CD4-positive, CD25-positive, alpha-beta regulatory T cell (primary cell): ENCODE measurements around the gene SPAG16. TPM values are rescaled to one million over a fixed set of nuclear protein-coding genes. Genes with fewer than 3 reads are reported as not detected.
"Not testable (repeated sequence)": the region's sequence is repeated elsewhere in the genome, so short reads cannot be mapped to it uniquely, and the experiment has no call there.

Experiments used
- ATAC-seq, 2 donors: fragments of 150-1000 bp; cut with Tn5 transposase; one replicate each; pipeline ENCODE4 v1.10.0; 2021; ENCODE audit warnings: low read depth in 2 of 2, moderate number of reproducible peaks in 2 of 2, moderate library complexity in 1 of 2
- DNase-seq, 3 donors: peaks; one replicate each; pipeline versions ENCODE4 v3.0.0 to v3.0.0-alpha.2; 2012 to 2022; ENCODE audit warnings: mixed read lengths in 1 of 3
- H3K27ac ChIP-seq: one replicate; pipeline ENCODE4 v1.7.0; 2013; ENCODE audit warnings: mild to moderate bottlenecking, low read length; ENCODE audit not compliant: insufficient read depth, poor library complexity, severe bottlenecking
- H3K27me3 ChIP-seq: one replicate; pipeline ENCODE4 v1.7.0; 2013; ENCODE audit warnings: low read length; ENCODE audit not compliant: control insufficient read depth, insufficient read depth
- H3K36me3 ChIP-seq: one replicate; pipeline ENCODE4 v1.7.0; 2013; ENCODE audit warnings: mild to moderate bottlenecking, low read length, moderate library complexity; ENCODE audit not compliant: control insufficient read depth, insufficient read depth
- H3K4me1 ChIP-seq: 2 replicates; pipeline ENCODE4 v1.7.0; 2013; ENCODE audit warnings: mild to moderate bottlenecking, low read length; ENCODE audit not compliant: insufficient read depth, control insufficient read depth, poor library complexity, severe bottlenecking
- H3K4me3 ChIP-seq: one replicate; pipeline ENCODE4 v1.7.0; 2013; ENCODE audit warnings: low read depth, mild to moderate bottlenecking, low read length, moderate library complexity
- H3K9me3 ChIP-seq, 2 experiments: 1 replicate in 1 of 2; 2 replicates in 1 of 2; pipeline ENCODE4 v1.7.0; 2013; ENCODE audit warnings: low read length in 2 of 2, mild to moderate bottlenecking in 1 of 2, moderate library complexity in 1 of 2; ENCODE audit not compliant: control insufficient read depth in 2 of 2
- H3K27ac Mint-ChIP-seq, 3 donors: one replicate each; pipeline ENCODE4 v1.8.0; 2020 to 2022; ENCODE audit warnings: mild to moderate bottlenecking in 3 of 3, mixed read lengths in 3 of 3, moderate library complexity in 2 of 3
- H3K27me3 Mint-ChIP-seq: one replicate; pipeline ENCODE4 v1.8.0; 2022; ENCODE audit warnings: mild to moderate bottlenecking, mixed read lengths
- H3K36me3 Mint-ChIP-seq: one replicate; pipeline ENCODE4 v1.8.0; 2020; ENCODE audit warnings: mixed read lengths
- H3K4me1 Mint-ChIP-seq, 4 donors: one replicate each; pipeline ENCODE4 v1.8.0; 2020 to 2022; ENCODE audit warnings: mixed read lengths in 4 of 4, mild to moderate bottlenecking in 1 of 4
- H3K4me3 Mint-ChIP-seq, 4 donors: one replicate each; pipeline ENCODE4 v1.8.0; 2020 to 2022; ENCODE audit warnings: mild to moderate bottlenecking in 4 of 4, mixed read lengths in 4 of 4, moderate library complexity in 3 of 4
- H3K9me3 Mint-ChIP-seq, 7 donors: one replicate each; pipeline ENCODE4 v1.8.0; 2020 to 2022; ENCODE audit warnings: mixed read lengths in 7 of 7, mild to moderate bottlenecking in 3 of 7, moderate library complexity in 2 of 7
- polyA plus RNA-seq, 4 donors: library from polyadenylated mRNA; unstranded; fragments of 300-500 nt; fragmentation: Illumina TruSeq; gene quantifications; one replicate each; pipeline ENCODE4 v1.2.3, GENCODE V29; 2021
- total RNA-seq: library from RNA; stranded (reverse); gene quantifications from one replicate; pipeline ENCODE4 v1.2.3, GENCODE V29; 2022

The SPAG16 gene
- total and polyA plus RNA-seq, 5 donors from 2014 or later, result 7.7 to 21.1 (median 19.4) TPM

- Mint-ChIP-seq H3K4me3 (no peak overlapping the region), H3K27me3 (no peaks in the 10 kb centered on the region), H3K4me1 (peaks cover 0 to 5% (median 0%) of the 10 kb centered on the region in 4 donors), H3K9me3 (peaks cover 0 to 2% (median 0%) of the 10 kb centered on the region in 7 donors), H3K36me3 (no peaks in the 10 kb centered on the region), H3K27ac (no peak overlapping the region)
- no peaks in the 10 kb centered on the region for H3K4me1 ChIP-seq
- H3K9me3 ChIP-seq, result no peaks in the 10 kb centered on the region
- DNase-seq (no peak), ATAC-seq (no peak)
- H3K27me3 ChIP-seq, result no peaks in the 10 kb centered on the region
- H3K36me3 ChIP-seq, result no peaks in the 10 kb centered on the region
- H3K27ac ChIP-seq, result no peak overlapping the region
- no peak overlapping the region for H3K4me3 ChIP-seq
Measured at GRCh38 chr2:213679894-213680293, 395.6 kb downstream of the SPAG16 start.

GRCh38 chr2:213682276-213682675, 398.0 kb downstream of the SPAG16 start:
- Mint-ChIP-seq H3K27ac (no peak overlapping the region), H3K9me3 (peaks cover 0 to 2% (median 0%) of the 10 kb centered on the region in 7 donors), H3K27me3 (no peaks in the 10 kb centered on the region), H3K4me3 (no peak overlapping the region), H3K4me1 (peaks cover 0 to 5% (median 0%) of the 10 kb centered on the region in 4 donors), H3K36me3 (no peaks in the 10 kb centered on the region)
- Histone ChIP-seq H3K27ac (no peak overlapping the region), H3K4me1 (no peaks in the 10 kb centered on the region), H3K9me3 (no peaks in the 10 kb centered on the region), H3K27me3 (no peaks in the 10 kb centered on the region), H3K4me3 (no peak overlapping the region), H3K36me3 (no peaks in the 10 kb centered on the region)
- ATAC-seq (no peak), DNase-seq (no peak)

GRCh38 chr2:213688133-213688532, 403.9 kb downstream of the SPAG16 start:
- Histone ChIP-seq H3K27me3 (no peaks in the 10 kb centered on the region), H3K9me3 (no peaks in the 10 kb centered on the region), H3K4me3 (no peak overlapping the region), H3K27ac (no peak overlapping the region), H3K4me1 (no peaks in the 10 kb centered on the region), H3K36me3 (no peaks in the 10 kb centered on the region)
- ATAC-seq (no peak), DNase-seq (no peak)
- Mint-ChIP-seq H3K4me1 (no peaks in the 10 kb centered on the region), H3K27ac (no peak overlapping the region), H3K36me3 (no peaks in the 10 kb centered on the region), H3K4me3 (no peak overlapping the region), H3K27me3 (peaks cover 4% of the 10 kb centered on the region), H3K9me3 (peaks cover 0 to 7% (median 0%) of the 10 kb centered on the region in 7 donors)

GRCh38 chr2:213688825-213689224, 404.6 kb downstream of the SPAG16 start:
- H3K27ac Mint-ChIP-seq, H3K27ac ChIP-seq, H3K4me3 Mint-ChIP-seq: not testable (repeated sequence)

GRCh38 chr2:213689585-213689984, 405.3 kb downstream of the SPAG16 start:
- Mint-ChIP-seq H3K27me3 (peaks cover 4% of the 10 kb centered on the region), H3K4me1 (no peaks in the 10 kb centered on the region), H3K27ac (no peak overlapping the region), H3K4me3 (no peak overlapping the region), H3K9me3 (peaks cover 0 to 7% (median 0%) of the 10 kb centered on the region in 7 donors), H3K36me3 (no peaks in the 10 kb centered on the region)
- Histone ChIP-seq H3K36me3 (no peaks in the 10 kb centered on the region), H3K27me3 (no peaks in the 10 kb centered on the region), H3K9me3 (no peaks in the 10 kb centered on the region), H3K27ac (no peak overlapping the region), H3K4me3 (no peak overlapping the region), H3K4me1 (no peaks in the 10 kb centered on the region)
- ATAC-seq, result no peak
- DNase-seq, result no peak

More at GRCh38 chr2:213688825-213689224, 404.6 kb downstream of the SPAG16 start:
- not testable (repeated sequence) for H3K27me3 Mint-ChIP-seq, H3K4me1 ChIP-seq, H3K27me3 ChIP-seq, H3K4me3 ChIP-seq, H3K9me3 ChIP-seq, H3K4me1 Mint-ChIP-seq, DNase-seq, H3K36me3 ChIP-seq, H3K9me3 Mint-ChIP-seq, ATAC-seq, H3K36me3 Mint-ChIP-seq

GRCh38 chr2:213691351-213691750, 407.1 kb downstream of the SPAG16 start:
- Histone ChIP-seq H3K27ac (no peak overlapping the region), H3K27me3 (no peaks in the 10 kb centered on the region), H3K4me1 (no peaks in the 10 kb centered on the region), H3K36me3 (no peaks in the 10 kb centered on the region), H3K9me3 (no peaks in the 10 kb centered on the region), H3K4me3 (no peak overlapping the region)
- DNase-seq (no peak), ATAC-seq (no peak)
- Mint-ChIP-seq H3K4me3 (no peak overlapping the region), H3K36me3 (no peaks in the 10 kb centered on the region), H3K4me1 (no peaks in the 10 kb centered on the region), H3K9me3 (peaks cover 0 to 7% (median 0%) of the 10 kb centered on the region in 7 donors), H3K27me3 (peaks cover 4% of the 10 kb centered on the region), H3K27ac (no peak overlapping the region)

GRCh38 chr2:213696442-213696841, 412.2 kb downstream of the SPAG16 start:
- Mint-ChIP-seq H3K9me3 (peaks cover 0 to 1% (median 0%) of the 10 kb centered on the region in 7 donors), H3K27me3 (no peaks in the 10 kb centered on the region), H3K36me3 (no peaks in the 10 kb centered on the region), H3K4me3 (no peak overlapping the region), H3K4me1 (no peaks in the 10 kb centered on the region), H3K27ac (no peak overlapping the region)
- Histone ChIP-seq H3K27ac (no peak overlapping the region), H3K9me3 (no peaks in the 10 kb centered on the region), H3K36me3 (no peaks in the 10 kb centered on the region), H3K27me3 (no peaks in the 10 kb centered on the region), H3K4me3 (no peak overlapping the region), H3K4me1 (no peaks in the 10 kb centered on the region)
- ATAC-seq (no peak), DNase-seq (no peak)

GRCh38 chr2:213701365-213701764, 417.1 kb downstream of the SPAG16 start:
- H3K27me3 ChIP-seq, H3K9me3 ChIP-seq, H3K9me3 Mint-ChIP-seq, H3K4me1 ChIP-seq, H3K4me3 ChIP-seq, H3K36me3 Mint-ChIP-seq, H3K4me3 Mint-ChIP-seq, H3K27ac ChIP-seq, ATAC-seq, H3K4me1 Mint-ChIP-seq, H3K27ac Mint-ChIP-seq, H3K36me3 ChIP-seq, H3K27me3 Mint-ChIP-seq, DNase-seq: not testable (repeated sequence)
